RWPE2 (cell line): ENCODE measurements around the gene FTO.

Experiments used
- ATAC-seq: fragments of 200-7000 bp; cut with Tn5 transposase; 3 replicates; pipeline ENCODE4 v1.9.1; 2021; ENCODE audit warnings: low read depth
- DNase-seq: peaks from one replicate; pipeline ENCODE4 v3.0.0-alpha.2; 2020; ENCODE audit warnings: low spot score
- H3K27ac ChIP-seq: fragments of 450-650 bp; 2 replicates; pipeline ENCODE4 v1.5.1; 2017; ENCODE audit warnings: mild to moderate bottlenecking; ENCODE audit not compliant: poor library complexity, severe bottlenecking
- H3K27me3 ChIP-seq: fragments of 250-450 bp; sonication (Bioruptor Pico); 2 replicates; pipeline ENCODE4 v1.5.1; 2021; ENCODE audit warnings: mild to moderate bottlenecking, moderate library complexity; ENCODE audit not compliant: insufficient read depth, poor library complexity, severe bottlenecking
- H3K36me3 ChIP-seq: fragments of 250-450 bp; sonication (Bioruptor Pico); 2 replicates; pipeline ENCODE4 v1.5.1; 2020; ENCODE audit warnings: low read depth, mild to moderate bottlenecking, moderate library complexity
- H3K4me1 ChIP-seq: fragments of 250-450 bp; sonication (Bioruptor Pico); 2 replicates; pipeline ENCODE4 v1.5.1; 2021; ENCODE audit warnings: mild to moderate bottlenecking, moderate library complexity; ENCODE audit not compliant: insufficient read depth, poor library complexity, severe bottlenecking
- H3K4me3 ChIP-seq: fragments of 250-450 bp; sonication (Bioruptor Pico); 2 replicates; pipeline ENCODE4 v1.5.1; 2021; ENCODE audit warnings: mild to moderate bottlenecking, moderate library complexity; ENCODE audit not compliant: severe bottlenecking
- H3K9me3 ChIP-seq: fragments of 250-450 bp; sonication (Bioruptor Pico); 2 replicates; pipeline ENCODE4 v1.5.1; 2021; ENCODE audit warnings: mild to moderate bottlenecking, moderate library complexity; ENCODE audit not compliant: severe bottlenecking
- CTCF ChIP-seq: fragments of 450-650 bp; IDR thresholded peaks from one replicate; pipeline ENCODE4 v1.5.1; 2017; ENCODE audit warnings: mild to moderate bottlenecking, moderate library complexity; ENCODE audit not compliant: poor library complexity, severe bottlenecking

The FTO gene

GRCh38 chr16:53915452-53916160 lies 211.7 kb downstream of the FTO start:
- no peak overlapping the region for H3K27ac ChIP-seq
- DNase-seq = no peak
- H3K4me3 ChIP-seq = no peak overlapping the region
- no peaks in the 10 kb centered on the region for H3K9me3 ChIP-seq
- no peaks in the 10 kb centered on the region for H3K27me3 ChIP-seq
- no peaks in the 10 kb centered on the region for H3K36me3 ChIP-seq
- no peak for ATAC-seq
- peaks cover 26% of the 10 kb centered on the region for H3K4me1 ChIP-seq
- no peak for TF ChIP-seq CTCF

- Histone ChIP-seq H3K4me1 (no peaks in the 10 kb centered on the region), H3K4me3 (no peak overlapping the region), H3K36me3 (no peaks in the 10 kb centered on the region), H3K27ac (no peak overlapping the region), H3K9me3 (no peaks in the 10 kb centered on the region), H3K27me3 (no peaks in the 10 kb centered on the region)
- DNase-seq (no peak), ATAC-seq (no peak)
- no peak for TF ChIP-seq CTCF
These were observed 217.0 kb downstream of the FTO start for GRCh38 chr16:53920988-53921387.

GRCh38 chr16:53922067-53922806 lies 218.3 kb downstream of the FTO start:
- DNase-seq (no peak), ATAC-seq (no peak)
- Histone ChIP-seq H3K27ac (no peak overlapping the region), H3K36me3 (no peaks in the 10 kb centered on the region), H3K27me3 (no peaks in the 10 kb centered on the region), H3K4me1 (no peaks in the 10 kb centered on the region), H3K4me3 (no peak overlapping the region), H3K9me3 (no peaks in the 10 kb centered on the region)
- no peak for TF ChIP-seq CTCF

- Histone ChIP-seq H3K9me3 (no peaks in the 10 kb centered on the region), H3K36me3 (no peaks in the 10 kb centered on the region), H3K4me3 (no peak overlapping the region), H3K27me3 (no peaks in the 10 kb centered on the region), H3K27ac (no peak overlapping the region), H3K4me1 (no peaks in the 10 kb centered on the region)
- ATAC-seq = no peak
- no peak for TF ChIP-seq CTCF
- no peak for DNase-seq
These were observed 219.0 kb downstream of the FTO start for GRCh38 chr16:53922807-53923571.
